GM23248 (cell line): ENCODE data around the gene DPP6. TPM values are rescaled to one million over a fixed set of nuclear protein-coding genes. Genes with fewer than 3 reads are reported as not detected.

Experiments
- DNase-seq: peaks from one replicate; pipeline ENCODE4 v3.0.0-alpha.2; 2015
- H2AFZ ChIP-seq: fragments of 200-600 bp; sonication (generic); 2 replicates; pipeline ENCODE4 v1.6.1; 2016; ENCODE audit warnings: antibody characterized with exemption
- H3F3A ChIP-seq: fragments of 200-600 bp; sonication (generic); 2 replicates; pipeline ENCODE4 v1.6.1; 2016; ENCODE audit warnings: mild to moderate bottlenecking, antibody characterized with exemption, mixed run types; ENCODE audit not compliant: insufficient read depth
- H3K27ac ChIP-seq: fragments of 200-600 bp; sonication (generic); 2 replicates; pipeline ENCODE4 v1.5.1; 2016; ENCODE audit warnings: mild to moderate bottlenecking
- H3K27me3 ChIP-seq: fragments of 200-600 bp; sonication (generic); replicated peaks from 2 replicates; pipeline ENCODE4 v1.6.1; 2016; ENCODE audit warnings: mild to moderate bottlenecking; ENCODE audit not compliant: insufficient read depth
- H3K36me3 ChIP-seq: fragments of 200-600 bp; sonication (generic); 2 replicates; pipeline ENCODE4 v1.6.1; 2016; ENCODE audit warnings: low read depth, mild to moderate bottlenecking
- H3K4me1 ChIP-seq: fragments of 200-600 bp; sonication (generic); 2 replicates; pipeline ENCODE4 v1.6.1; 2016; ENCODE audit warnings: mild to moderate bottlenecking; ENCODE audit not compliant: insufficient read depth
- H3K4me2 ChIP-seq: fragments of 200-600 bp; sonication (generic); one replicate; pipeline ENCODE4 v1.6.1; 2016; ENCODE audit warnings: mild to moderate bottlenecking; ENCODE audit not compliant: unreplicated experiment
- H3K4me3 ChIP-seq: fragments of 200-600 bp; sonication (generic); 2 replicates; pipeline ENCODE4 v1.5.1; 2016; ENCODE audit warnings: mild to moderate bottlenecking
- H3K79me2 ChIP-seq: fragments of 200-600 bp; sonication (generic); 2 replicates; pipeline ENCODE4 v1.6.1; 2016; ENCODE audit warnings: mild to moderate bottlenecking; ENCODE audit not compliant: insufficient read depth
- H3K9ac ChIP-seq: fragments of 200-600 bp; sonication (generic); 2 replicates; pipeline ENCODE4 v1.6.1; 2016; ENCODE audit warnings: mild to moderate bottlenecking
- H3K9me2 ChIP-seq: fragments of 200-600 bp; sonication (generic); 2 replicates; pipeline ENCODE4 v1.6.1; 2016; ENCODE audit warnings: mixed run types, mild to moderate bottlenecking, moderate library complexity; ENCODE audit not compliant: insufficient read depth
- H3K9me3 ChIP-seq: fragments of 200-600 bp; sonication (generic); one replicate; pipeline ENCODE4 v1.6.1; 2017; ENCODE audit warnings: low read depth
- H4K20me1 ChIP-seq: fragments of 200-600 bp; sonication (generic); 2 replicates; pipeline ENCODE4 v1.6.0; 2016; ENCODE audit not compliant: insufficient read depth
- EZH2 ChIP-seq: fragments of 200-600 bp; sonication (generic); IDR thresholded peaks from 2 replicates; pipeline ENCODE4 v1.6.1; 2018; ENCODE audit warnings: antibody characterized with exemption, mild to moderate bottlenecking; ENCODE audit not compliant: insufficient read depth, poor library complexity, severe bottlenecking
- EZH2phosphoT487 ChIP-seq: fragments of 200-600 bp; sonication (generic); IDR thresholded peaks from 2 replicates; pipeline ENCODE4 v1.6.1; 2018; ENCODE audit warnings: antibody characterized with exemption, moderate library complexity, mild to moderate bottlenecking, low read depth; ENCODE audit not compliant: insufficient read depth
- WGBS, 2 experiments: methylation state at CpG; one replicate each; pipeline ENCODE4 v1.1.6; 2015 to 2017; ENCODE audit warnings: low lambda C conversion rate in 2 of 2, low coverage in 1 of 2; ENCODE audit errors: missing lambda C conversion rate in 2 of 2; 5-methylcytosine and 5-hydroxymethylcytosine counted together
- in situ Hi-C: fragments of 300-500 bp; cut with MboI; formaldehyde crosslinking; loops from 2 replicates; pipeline ENCODE4 v1.15.0; 2020
- polyA plus RNA-seq: library from polyadenylated mRNA; unstranded; fragments of >200 nt; fragmentation: Nextera tagmentation; extraction: Ambion mirVana; gene quantifications from 2 replicates; pipeline ENCODE4 v1.2.1, GENCODE V29; 2016
- total RNA-seq: library from RNA; depleted of rRNA; stranded (reverse); fragments of >200 nt; shearing (Covaris generic); gene quantifications from 2 replicates; pipeline ENCODE4 v1.2.3, GENCODE V29; 2014

DPP6 gene
- total and polyA plus RNA-seq, 2 experiments from 2014 or later = not detected

DNA sequence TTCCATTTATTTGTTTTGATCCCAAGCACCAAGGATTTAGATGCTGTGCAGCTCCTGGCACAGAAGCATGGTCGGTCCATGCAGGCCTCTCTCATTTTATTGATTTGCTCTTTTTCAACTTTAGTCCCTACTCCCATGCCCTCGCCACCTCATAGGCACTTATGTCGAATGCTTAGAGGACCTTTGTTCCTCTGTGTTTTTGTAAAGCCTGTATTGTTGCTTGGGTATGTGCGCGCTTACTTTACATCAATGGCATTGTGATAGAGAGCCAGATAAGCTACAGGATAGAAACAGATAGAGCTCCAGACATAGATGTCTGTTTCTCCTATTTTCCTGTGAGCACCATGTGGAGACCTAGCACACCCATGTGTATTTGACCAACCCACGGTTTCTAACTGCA is 725.7 kb downstream of the DPP6 start:
- Histone ChIP-seq H3K27me3 (no peaks in the 10 kb centered on the region), H3K79me2 (no peaks in the 10 kb centered on the region), H3K9ac (no peak overlapping the region), H3K9me2 (no peaks in the 10 kb centered on the region), H3K4me1 (no peaks in the 10 kb centered on the region), H3F3A (no peaks in the 10 kb centered on the region), H3K4me2 (no peak overlapping the region), H3K36me3 (no peaks in the 10 kb centered on the region), H3K4me3 (no peak overlapping the region), H4K20me1 (no peaks in the 10 kb centered on the region), H2AFZ (no peak overlapping the region), H3K27ac (no peak overlapping the region), H3K9me3 (no peaks in the 10 kb centered on the region)
- WGBS, 2 experiments = 40 to 44% methylated on average over 6 of the region's 6 CpGs
- in situ Hi-C loops = no loop called here
- DNase-seq = no peak
- TF ChIP-seq EZH2phosphoT487 (no peak), EZH2 (no peak)

GRCh38 chr7:154781369-154782303 is 729.4 kb downstream of the DPP6 start:
- WGBS, 2 experiments = 18 to 26% methylated on average over 16 of the region's 16 CpGs

DNA sequence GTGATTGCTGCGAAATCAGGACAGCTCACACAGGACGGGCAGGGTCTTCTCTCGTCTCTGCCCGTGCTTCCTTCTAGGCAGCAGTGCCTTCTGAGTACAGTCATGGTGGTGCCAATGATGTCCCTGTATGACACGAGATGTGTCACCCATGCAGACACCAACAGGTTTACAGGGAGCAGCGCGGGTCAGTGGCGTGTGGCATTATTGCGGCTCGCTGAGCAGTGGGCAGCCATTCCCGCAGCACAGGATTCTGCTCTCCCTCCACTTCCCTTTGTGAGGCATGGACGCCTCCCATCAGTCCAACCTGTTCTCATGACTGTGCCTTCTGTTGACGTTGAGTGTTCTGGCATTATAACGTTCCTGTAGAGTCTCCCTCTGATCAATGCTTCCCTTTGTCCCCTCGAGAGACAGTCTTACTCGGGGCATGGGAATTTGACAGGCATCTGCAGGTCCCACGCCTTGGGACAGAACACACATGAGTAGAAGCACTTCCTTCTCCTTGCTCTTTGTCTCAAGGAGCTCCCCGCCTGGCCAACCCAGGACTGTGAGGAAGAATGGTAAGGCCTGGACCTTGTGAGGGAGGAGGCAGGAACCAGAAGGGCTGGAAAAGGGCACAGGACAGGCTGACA is 731.2 kb downstream of the DPP6 start:
- no peaks in the 10 kb centered on the region for H3K79me2 ChIP-seq
- TF ChIP-seq EZH2 (no peak), EZH2phosphoT487 (no peak)
- in situ Hi-C loops = no loop called here
- H3K9ac ChIP-seq = no peak overlapping the region
- H3K36me3 ChIP-seq = no peaks in the 10 kb centered on the region
- no peaks in the 10 kb centered on the region for H3F3A ChIP-seq
- H3K4me2 ChIP-seq = no peak overlapping the region
- no peaks in the 10 kb centered on the region for H3K9me3 ChIP-seq
- H2AFZ ChIP-seq = no peak overlapping the region
- no peak overlapping the region for H3K4me3 ChIP-seq
- DNase-seq = no peak
- no peaks in the 10 kb centered on the region for H3K4me1 ChIP-seq
- no peaks in the 10 kb centered on the region for H3K27me3 ChIP-seq
- H4K20me1 ChIP-seq = no peaks in the 10 kb centered on the region
- WGBS, 2 experiments = 21 to 24% methylated on average over 17 to 18 of the region's 18 CpGs
- no peak overlapping the region for H3K27ac ChIP-seq
- no peaks in the 10 kb centered on the region for H3K9me2 ChIP-seq

More at GRCh38 chr7:154781369-154782303, 729.4 kb downstream of the DPP6 start:
- H4K20me1 ChIP-seq = no peaks in the 10 kb centered on the region
- H3K27me3 ChIP-seq = no peaks in the 10 kb centered on the region
- H3F3A ChIP-seq = no peaks in the 10 kb centered on the region
- H3K27ac ChIP-seq = no peak overlapping the region
- in situ Hi-C loops = no loop called here
- H3K4me3 ChIP-seq = no peak overlapping the region
- H3K9me3 ChIP-seq = no peaks in the 10 kb centered on the region
- H3K9ac ChIP-seq = no peak overlapping the region
- no peaks in the 10 kb centered on the region for H3K9me2 ChIP-seq
- H3K4me1 ChIP-seq = no peaks in the 10 kb centered on the region
- no peak overlapping the region for H3K4me2 ChIP-seq
- no peak for DNase-seq
- no peaks in the 10 kb centered on the region for H3K36me3 ChIP-seq
- no peaks in the 10 kb centered on the region for H3K79me2 ChIP-seq
- H2AFZ ChIP-seq = no peak overlapping the region
- TF ChIP-seq EZH2 = no peak

GRCh38 chr7:154785898-154786297 is 733.7 kb downstream of the DPP6 start:
- Histone ChIP-seq H3F3A (no peaks in the 10 kb centered on the region), H3K9ac (no peak overlapping the region), H4K20me1 (no peaks in the 10 kb centered on the region), H3K9me2 (no peaks in the 10 kb centered on the region), H3K27ac (no peak overlapping the region), H3K4me3 (no peak overlapping the region), H3K27me3 (no peaks in the 10 kb centered on the region), H3K36me3 (no peaks in the 10 kb centered on the region), H3K4me1 (no peaks in the 10 kb centered on the region), H3K4me2 (no peak overlapping the region), H3K79me2 (no peaks in the 10 kb centered on the region), H2AFZ (no peak overlapping the region), H3K9me3 (no peaks in the 10 kb centered on the region)
- 0 to 4% methylated on average over 2 of the region's 2 CpGs for WGBS, 2 experiments
- TF ChIP-seq EZH2phosphoT487 (no peak), EZH2 (no peak)
- no peak for DNase-seq
- in situ Hi-C loops = no loop called here
